GM12874 (cell line): ENCODE results near the gene TMEM26.

Source experiments
- CTCF ChIP-seq: IDR thresholded peaks from 2 replicates; pipeline ENCODE4 v1.5.1; 2011; ENCODE audit warnings: low read depth, mild to moderate bottlenecking, control low read depth, low read length, moderate library complexity; ENCODE audit not compliant: insufficient read depth

The TMEM26 gene

DNA sequence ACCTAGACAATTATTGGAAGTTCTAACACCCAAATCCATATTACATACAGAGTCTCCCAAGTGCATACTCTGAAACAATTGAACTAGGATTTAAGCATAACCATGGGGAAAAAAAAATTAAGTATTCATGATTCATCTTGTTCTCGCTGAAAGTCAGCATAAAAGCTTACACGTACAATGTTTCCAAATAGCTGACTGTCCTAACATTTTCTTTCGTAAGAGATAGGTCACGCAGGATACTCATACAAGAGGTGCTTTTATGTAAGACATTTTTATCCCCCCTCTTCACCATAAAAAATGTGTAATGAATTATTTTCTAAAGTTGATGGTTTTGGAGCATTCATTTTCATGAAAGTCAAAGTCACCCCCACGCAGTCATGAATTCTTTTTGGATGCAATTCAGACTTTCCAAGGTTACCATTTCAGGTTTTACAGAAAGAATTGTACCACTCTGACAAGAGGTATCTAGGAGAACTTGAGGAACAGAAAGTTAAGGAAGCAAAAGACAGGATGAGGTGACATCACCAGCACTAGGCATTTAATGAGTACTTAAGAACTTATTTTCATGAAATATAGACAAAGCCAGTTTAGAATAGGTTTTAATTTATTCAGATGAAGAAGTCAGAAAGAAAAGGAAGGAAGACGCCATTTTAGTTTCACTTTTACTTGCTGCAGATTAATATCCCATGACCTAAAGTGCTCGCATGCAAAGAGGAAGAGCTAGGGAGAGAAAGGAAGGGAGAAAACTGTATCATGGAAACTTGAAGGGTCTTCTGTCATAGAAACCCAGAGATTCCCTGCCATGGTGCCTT lies 55.8 kb downstream of the TMEM26 start:
- no peak for TF ChIP-seq CTCF

DNA sequence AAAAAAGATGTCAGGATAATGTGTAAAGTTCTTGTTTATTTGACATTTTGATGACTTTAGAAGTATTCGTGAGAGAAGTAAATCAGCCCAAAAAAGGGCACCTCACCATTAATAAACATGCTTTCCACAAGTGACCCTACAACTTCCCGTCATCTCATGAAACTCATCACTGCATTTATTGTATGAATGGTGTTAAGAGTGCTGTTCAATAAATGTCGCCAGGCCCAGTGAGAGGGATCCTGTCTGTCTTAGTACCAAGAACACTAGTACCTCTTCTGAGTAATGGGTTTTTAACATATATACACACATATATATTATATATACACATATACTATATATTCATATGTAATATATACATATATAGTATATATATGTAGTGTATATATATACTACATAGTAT lies 61.9 kb downstream of the TMEM26 start:
- TF ChIP-seq CTCF, result no peak

DNA sequence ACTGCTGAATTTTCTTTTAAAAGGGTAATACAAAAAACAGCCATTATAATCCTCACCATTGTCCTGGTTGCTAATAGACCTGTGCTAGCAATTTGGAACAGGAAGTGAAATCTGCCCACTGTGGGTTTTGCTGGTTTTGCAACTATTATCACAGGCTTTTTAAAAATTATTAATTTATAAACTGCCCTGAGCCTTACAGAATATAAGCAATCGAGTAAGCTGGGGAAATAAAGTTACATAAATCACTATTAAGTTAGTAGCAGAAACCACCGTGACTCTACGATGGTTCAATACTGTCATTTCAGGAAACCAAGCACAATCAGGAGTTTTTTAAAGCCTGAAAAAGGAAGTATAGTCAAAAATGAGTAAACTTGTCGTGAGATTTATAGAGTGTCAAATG lies 62.3 kb downstream of the TMEM26 start:
- TF ChIP-seq CTCF, result no peak

GRCh38 chr10:61389887-61390286 lies 63.3 kb downstream of the TMEM26 start:
- TF ChIP-seq CTCF, result no peak

- no peak for TF ChIP-seq CTCF
Observed at GRCh38 chr10:61385231-61386001, 67.8 kb downstream of the TMEM26 start.

DNA sequence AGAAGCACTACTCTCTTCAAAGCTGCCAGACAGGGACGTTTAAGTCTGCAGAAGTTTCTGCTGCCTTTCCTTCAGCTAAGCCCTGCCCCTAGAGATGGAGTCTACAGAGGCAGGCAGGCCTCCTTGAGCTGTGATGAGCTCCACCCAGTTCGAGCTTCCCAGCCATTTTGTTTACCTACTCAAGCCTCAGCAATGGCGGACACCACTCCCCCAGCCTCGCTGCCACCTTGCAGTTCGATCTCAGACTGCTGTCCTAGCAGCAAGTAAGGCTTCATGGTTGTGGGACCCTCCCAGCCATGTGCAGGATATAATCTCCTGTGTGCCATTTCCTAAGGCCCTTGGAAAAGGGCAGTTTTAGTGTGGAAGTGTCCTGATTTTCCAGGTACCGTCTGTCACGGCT lies 74.3 kb downstream of the TMEM26 start:
- TF ChIP-seq CTCF, result no peak

- TF ChIP-seq CTCF, result no peak
Observed at GRCh38 chr10:61376908-61377368, 76.2 kb downstream of the TMEM26 start.
